UCSD-AML1 (cell line): ENCODE data around the gene UPP1.
"Not testable (repeated sequence)": the region's sequence is repeated elsewhere in the genome, so short reads cannot be mapped to it uniquely, and the experiment has no call there.

Experiments used
- DNase-seq: peaks from one replicate; lab custom pipeline; 2025; ENCODE audit not compliant: unreplicated experiment; lab: John Stamatoyannopoulos, UW

Gene UPP1

GRCh38 chr7:48110868-48111267 is 21.8 kb downstream of the UPP1 start:
- DNase-seq: no peak

DNA sequence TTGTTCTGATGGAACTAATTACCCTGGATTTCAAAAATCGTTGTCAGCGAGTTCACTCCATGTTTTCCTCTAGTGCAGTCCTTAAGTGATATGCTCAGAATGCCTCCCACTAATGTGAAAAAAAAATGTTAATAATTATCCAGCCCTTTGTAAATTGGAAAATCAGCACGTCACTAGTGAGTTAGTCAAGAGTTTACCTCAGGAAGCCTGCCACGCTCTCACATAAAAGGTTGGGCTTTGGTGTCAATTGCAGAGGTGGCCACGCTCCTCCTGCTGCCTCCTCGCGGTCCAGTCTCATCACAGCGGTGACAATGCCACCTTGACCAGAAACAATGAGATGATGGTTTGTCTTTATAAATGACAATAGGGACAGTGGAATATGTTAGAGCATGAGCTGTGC is 22.5 kb downstream of the UPP1 start:
- DNase-seq: no peak

DNA sequence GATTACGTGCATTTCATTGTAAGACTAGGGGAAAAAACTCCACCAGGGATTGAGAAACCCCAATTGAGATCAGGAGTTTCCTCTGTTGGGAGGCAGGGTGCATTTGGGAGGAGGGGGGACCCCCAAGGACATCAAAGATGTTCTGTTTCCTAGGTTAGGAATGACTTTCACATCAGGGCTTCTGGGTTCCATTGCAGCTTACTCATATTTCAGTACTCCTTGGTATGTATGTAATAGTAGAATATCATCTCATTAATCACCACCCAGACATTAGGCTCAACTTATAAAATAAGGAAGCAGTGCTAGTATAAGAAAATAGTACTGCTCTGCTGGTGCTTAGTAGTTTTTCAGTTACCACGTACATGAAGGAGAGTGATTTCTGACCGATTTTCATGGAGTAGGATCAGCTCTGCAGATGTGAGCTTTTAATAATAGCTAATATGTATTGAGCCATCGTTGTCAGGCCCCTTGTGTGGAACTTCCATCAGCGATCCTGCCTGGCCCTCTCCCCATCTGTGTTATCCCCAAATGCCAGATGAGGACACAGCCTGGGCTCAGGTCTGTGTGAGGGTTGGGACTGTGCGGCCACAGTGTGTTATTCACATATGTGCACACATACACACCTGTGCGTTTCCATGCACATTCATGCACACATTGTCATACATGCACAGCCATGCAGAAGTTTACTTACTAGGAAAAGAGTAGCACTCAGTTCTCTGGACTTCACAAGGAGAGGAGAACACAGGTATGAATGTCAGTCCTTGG is 23.5 kb downstream of the UPP1 start:
- no peak for DNase-seq

- DNase-seq: no peak
Observed at GRCh38 chr7:48113275-48113674, 24.2 kb downstream of the UPP1 start.

- DNase-seq: no peak
Observed at GRCh38 chr7:48114115-48114514, 25.1 kb downstream of the UPP1 start.

- no peak for DNase-seq
Observed at GRCh38 chr7:48114589-48114988, 25.5 kb downstream of the UPP1 start.

DNA sequence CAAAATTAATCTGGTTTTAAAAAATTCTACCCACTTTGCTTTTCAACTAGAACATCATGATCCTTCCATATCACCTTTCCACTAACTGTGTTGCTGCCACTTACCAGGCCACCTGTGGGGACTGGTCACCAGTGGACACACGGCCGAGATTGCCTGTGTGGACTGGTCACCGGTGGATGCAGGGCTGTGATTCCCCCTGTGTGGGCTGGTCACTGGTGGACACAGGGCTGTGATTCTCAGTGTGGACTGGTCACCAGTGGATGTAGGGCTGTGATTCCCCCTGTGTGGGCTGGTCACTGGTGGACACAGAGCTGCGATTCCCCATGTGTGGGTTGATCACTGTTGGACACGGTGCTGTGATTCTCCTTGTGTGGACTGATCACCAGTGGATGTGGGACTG is 27.0 kb downstream of the UPP1 start:
- no peak for DNase-seq

- no peak for DNase-seq
Observed at GRCh38 chr7:48118041-48118440, 29.0 kb downstream of the UPP1 start.

- DNase-seq: not testable (repeated sequence)
Observed at GRCh38 chr7:48120536-48120935, 31.5 kb downstream of the UPP1 start.

GRCh38 chr7:48126037-48126436 is 37.0 kb downstream of the UPP1 start:
- DNase-seq: no peak

- no peak for DNase-seq
Observed at GRCh38 chr7:48130658-48131108, 41.6 kb downstream of the UPP1 start.

- no peak for DNase-seq
Observed at GRCh38 chr7:48132792-48133191, 43.7 kb downstream of the UPP1 start.

- no peak for DNase-seq
Observed at GRCh38 chr7:48139459-48139858, 50.4 kb downstream of the UPP1 start.

- no peak for DNase-seq
Observed at GRCh38 chr7:48140001-48140681, 51.1 kb downstream of the UPP1 start.

- no peak for DNase-seq
Observed at GRCh38 chr7:48141521-48141920, 52.5 kb downstream of the UPP1 start.

DNA sequence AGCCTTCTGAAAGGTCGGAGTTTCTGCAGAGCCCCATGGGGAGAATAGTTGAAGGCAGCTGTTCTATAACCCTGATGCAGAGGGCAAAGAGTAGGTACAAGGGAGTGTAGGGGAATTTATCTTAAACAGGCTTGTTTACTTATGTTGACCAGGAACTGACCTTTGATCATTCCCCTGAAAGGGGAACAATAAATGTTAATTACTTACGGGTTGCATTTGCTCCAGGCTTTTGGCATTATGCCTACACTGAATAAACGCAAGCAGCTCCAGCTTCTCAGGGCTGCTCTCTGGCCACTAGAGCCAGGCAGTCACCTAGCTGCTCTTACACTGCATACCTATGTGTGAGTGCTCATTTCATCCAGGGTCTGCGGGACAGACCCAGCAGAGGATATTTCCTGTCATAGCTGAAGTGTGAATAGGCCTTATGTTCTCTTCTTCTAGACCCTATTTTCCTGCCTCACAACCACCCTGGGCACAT is 55.3 kb downstream of the UPP1 start:
- DNase-seq: no peak

GRCh38 chr7:48147078-48147591 is 58.1 kb downstream of the UPP1 start:
- DNase-seq: no peak

DNA sequence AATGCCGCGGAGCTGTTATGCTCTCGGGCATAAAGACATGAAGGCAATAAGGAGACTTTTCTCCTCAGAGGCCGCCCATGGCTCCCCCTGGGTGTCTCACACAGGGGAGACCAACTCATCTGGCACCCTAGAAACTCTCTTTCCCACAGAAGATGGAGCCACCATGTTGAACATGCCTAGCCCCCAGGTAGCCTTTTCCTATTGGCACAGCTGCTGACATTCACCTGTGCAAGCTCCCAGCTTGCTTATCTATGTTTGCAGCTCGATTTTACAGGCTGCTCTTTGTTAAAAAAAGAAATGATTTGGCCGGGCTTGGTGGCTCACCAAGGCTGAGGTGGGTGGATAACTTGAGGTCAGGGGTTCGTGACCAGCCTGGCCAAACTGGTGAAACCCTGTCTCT is 58.6 kb downstream of the UPP1 start:
- not testable (repeated sequence) for DNase-seq

DNA sequence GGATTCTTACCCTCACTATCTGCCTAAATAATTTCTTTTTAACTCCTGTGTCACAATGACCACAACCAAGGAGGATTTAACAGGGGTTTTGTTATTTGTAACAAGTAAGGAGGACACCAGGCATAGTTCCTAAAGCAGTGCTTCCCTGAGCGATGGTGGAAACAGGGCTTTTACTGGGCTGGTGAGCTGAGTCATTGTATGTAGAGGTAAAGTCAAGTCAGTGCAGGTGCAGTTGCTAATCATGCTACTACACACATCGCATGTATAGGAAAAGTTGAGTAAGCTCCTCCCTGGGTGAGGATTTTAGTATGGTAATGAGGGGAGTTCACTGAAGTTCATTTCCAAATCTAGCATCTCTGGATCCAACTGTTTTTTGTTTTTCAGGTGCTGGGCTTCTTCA is 59.2 kb downstream of the UPP1 start:
- DNase-seq: no peak

DNA sequence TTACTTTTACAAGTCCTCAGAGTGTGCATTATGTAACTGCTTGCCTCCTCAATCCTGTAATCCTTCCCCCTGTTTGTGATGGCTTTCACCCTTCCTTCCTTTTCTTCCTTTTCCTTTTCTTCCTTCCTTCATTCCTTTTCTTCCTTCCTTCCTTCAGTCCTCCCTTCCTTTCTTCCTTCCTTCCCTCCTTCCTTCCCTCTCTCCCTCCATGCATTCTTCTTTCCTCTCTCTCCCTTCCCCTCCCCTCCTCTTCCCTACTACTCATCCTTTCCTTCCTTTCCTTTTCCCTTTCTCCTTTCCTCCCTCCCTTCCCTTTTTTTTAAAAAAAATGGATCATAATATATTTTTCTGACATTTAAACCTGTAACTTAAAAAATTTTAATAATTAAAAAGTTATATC is 60.0 kb downstream of the UPP1 start:
- DNase-seq: no peak

GRCh38 chr7:48150086-48150485 is 61.0 kb downstream of the UPP1 start:
- DNase-seq: no peak

GRCh38 chr7:48154792-48155413 is 65.8 kb downstream of the UPP1 start:
- DNase-seq: peak; percentile 8
